COR-L47 (cell line): Measurements from ENCODE around the gene STK11.

Experiments
- DNase-seq: peaks from one replicate; lab custom pipeline; 2025; lab: John Stamatoyannopoulos, UW

Gene STK11

GRCh38 chr19:1226522-1227303, 21.1 kb downstream of the STK11 start:
- no peak for DNase-seq

- DNase-seq = no peak
Observed at GRCh38 chr19:1227304-1228054, 21.9 kb downstream of the STK11 start.

GRCh38 chr19:1228161-1228957, 22.8 kb downstream of the STK11 start:
- DNase-seq = no peak

GRCh38 chr19:1229056-1229923, 23.7 kb downstream of the STK11 start:
- no peak for DNase-seq

- no peak for DNase-seq
Observed at GRCh38 chr19:1229924-1230782, 24.6 kb downstream of the STK11 start.

GRCh38 chr19:1230783-1231489, 25.4 kb downstream of the STK11 start:
- DNase-seq = no peak

GRCh38 chr19:1231729-1232637, 26.4 kb downstream of the STK11 start:
- DNase-seq = no peak

GRCh38 chr19:1232652-1233072, 27.1 kb downstream of the STK11 start:
- no peak for DNase-seq

GRCh38 chr19:1233115-1233667, 27.6 kb downstream of the STK11 start:
- DNase-seq = no peak

GRCh38 chr19:1234051-1234954, 28.7 kb downstream of the STK11 start:
- no peak for DNase-seq

- DNase-seq = no peak
Observed at GRCh38 chr19:1234955-1235380, 29.4 kb downstream of the STK11 start.

- no peak for DNase-seq
Observed at GRCh38 chr19:1235625-1236538, 30.3 kb downstream of the STK11 start.

GRCh38 chr19:1236576-1236975, 31.0 kb downstream of the STK11 start:
- peak; percentile 48 for DNase-seq

GRCh38 chr19:1237027-1237659, 31.6 kb downstream of the STK11 start:
- DNase-seq = no peak

GRCh38 chr19:1237754-1238368, 32.3 kb downstream of the STK11 start, which contains the start of gene CBARP:
Gene CBARP, minus strand, starts transcription at chr19:1238005. Its CDS starts 1,905 bp downstream, at chr19:1236100.
- no peak for DNase-seq
